Effector CD4-positive, alpha-beta T cell (primary cell): Measurements from ENCODE around the gene FOXJ3.

Experiments
- DNase-seq: peaks from one replicate; pipeline ENCODE4 v3.0.0-alpha.2; 2020
- total RNA-seq: gene quantifications from one replicate; lab custom pipeline; 2026; lab: John Stamatoyannopoulos, UW

Gene FOXJ3
- total RNA-seq = 101 reads per million, percentile 83 among the genes with 10 or more reads in this experiment

- peak; percentile 89 for DNase-seq
Measured at GRCh38 chr1:42335050-42335808, at the start of gene FOXJ3. FOXJ3 (minus strand) TSS chr1:42335235; CDS start chr1:42311093, 24,142 bp downstream.

- DNase-seq = no peak
Measured at GRCh38 chr1:42381280-42381673, 46.2 kb upstream of the FOXJ3 start.

- DNase-seq = peak; percentile 6
Measured at GRCh38 chr1:42380586-42381279, 45.7 kb upstream of the FOXJ3 start, which contains the start of gene RIMKLA. RIMKLA (plus strand) TSS chr1:42380792; CDS start chr1:42380935, 143 bp downstream.

GRCh38 chr1:42379794-42380585 lies 45.0 kb upstream of the FOXJ3 start:
- DNase-seq = no peak

- DNase-seq = no peak
Measured at GRCh38 chr1:42372796-42373195, 37.8 kb upstream of the FOXJ3 start.

GRCh38 chr1:42370876-42371549 lies 36.0 kb upstream of the FOXJ3 start:
- no peak for DNase-seq

GRCh38 chr1:42369471-42369870 lies 34.4 kb upstream of the FOXJ3 start:
- no peak for DNase-seq

GRCh38 chr1:42368096-42368795 lies 33.2 kb upstream of the FOXJ3 start:
- no peak for DNase-seq

- DNase-seq = no peak
Measured at GRCh38 chr1:42365118-42365517, 30.1 kb upstream of the FOXJ3 start.

GRCh38 chr1:42364542-42364941 lies 29.5 kb upstream of the FOXJ3 start:
- no peak for DNase-seq

- no peak for DNase-seq
Measured at GRCh38 chr1:42364089-42364488, 29.1 kb upstream of the FOXJ3 start.

- DNase-seq = no peak
Measured at GRCh38 chr1:42359466-42359865, 24.4 kb upstream of the FOXJ3 start.

- DNase-seq = no peak
Measured at GRCh38 chr1:42358791-42359190, 23.8 kb upstream of the FOXJ3 start.

- no peak for DNase-seq
Measured at GRCh38 chr1:42350086-42350485, 15.1 kb upstream of the FOXJ3 start.

- no peak for DNase-seq
Measured at GRCh38 chr1:42348498-42348897, 13.5 kb upstream of the FOXJ3 start.

GRCh38 chr1:42343049-42343448 lies 8.0 kb upstream of the FOXJ3 start:
- no peak for DNase-seq

- no peak for DNase-seq
Measured at GRCh38 chr1:42340901-42341300, 5.9 kb upstream of the FOXJ3 start.

- DNase-seq = no peak
Measured at GRCh38 chr1:42340093-42340492, 5.1 kb upstream of the FOXJ3 start.

GRCh38 chr1:42336978-42337377 lies 1.9 kb upstream of the FOXJ3 start:
- DNase-seq = no peak

GRCh38 chr1:42335809-42336518 lies 929 bp upstream of the FOXJ3 start:
- no peak for DNase-seq
